Gastrocnemius medialis (tissue), 4 donors: ENCODE results near the gene AHRR.

Source experiments
- CTCF ChIP-seq, 5 experiments: fragments of 450-650 bp in 3 of 5; fragments of 200-600 bp in 2 of 5; sonication (generic) in 2 of 5; IDR thresholded peaks in 4 of 5; conservative IDR thresholded peaks in 1 of 5; 1 replicate in 4 of 5; 2 replicates in 1 of 5; pipeline ENCODE4 v1.5.1; 2016 to 2019; ENCODE audit warnings: antibody characterized with exemption in 5 of 5, mild to moderate bottlenecking in 3 of 5, moderate library complexity in 3 of 5
- POLR2A ChIP-seq, 2 donors: fragments of 450-650 bp; IDR thresholded peaks; one replicate each; pipeline ENCODE4 v1.6.1; 2017; ENCODE audit warnings: antibody characterized with exemption in 2 of 2, mild to moderate bottlenecking in 2 of 2, moderate library complexity in 2 of 2

- TF ChIP-seq CTCF (IDR thresholded peaks at IDR 0.05 in 4 of 5, conservative IDR thresholded peaks at IDR 0.05 in 1 of 5) (no peak), POLR2A (IDR thresholded peaks at IDR 0.05) (no peak)
Observed at GRCh38 chr5:378976-379742, 57.6 kb downstream of the AHRR start.
